ENCODE measurements around the gene MRPL28.

GRCh38 chr16:359067-359763, 11.1 kb downstream of the MRPL28 start:
- TF ChIP-seq CTCF (IDR thresholded peaks at IDR 0.05; ENCODE audit: poor library complexity) (no peak), EZH2 (IDR thresholded peaks at IDR 0.05; ENCODE audit: borderline replicate concordance) (no peak)

Measured in hepatocyte (in vitro differentiated cells).